Body of pancreas (tissue), 4 donors: ENCODE results near the gene IDH3G. TPM values are rescaled to one million over a fixed set of nuclear protein-coding genes. Genes with fewer than 3 reads are reported as not detected.
"Not testable (repeated sequence)": the region's sequence is repeated elsewhere in the genome, so short reads cannot be mapped to it uniquely, and the experiment has no call there.

ENCODE experiments used
- ATAC-seq: fragments of 150-250 bp; one replicate; pipeline ENCODE4 v1.9.1; 2016
- DNase-seq, 4 donors: peaks; one replicate each; pipeline ENCODE4 v3.0.0-alpha.2; 2019
- H3K27ac ChIP-seq, 4 donors: fragments of 200-600 bp; sonication (generic); 1 replicate in 3 of 4; 2 replicates in 1 of 4; pipeline versions ENCODE4 v1.5.1 to v1.6.1; 2016 to 2019; ENCODE audit warnings: mild to moderate bottlenecking in 1 of 4, mixed read lengths in 1 of 4, moderate library complexity in 1 of 4
- H3K27me3 ChIP-seq, 2 donors: fragments of 200-600 bp; sonication (generic); one replicate each; pipeline ENCODE4 v1.6.0; 2016; ENCODE audit warnings: mild to moderate bottlenecking in 1 of 2
- H3K36me3 ChIP-seq, 2 donors: fragments of 200-600 bp; sonication (generic); replicated peaks in 1 of 2; 2 replicates each; pipeline ENCODE4 v1.5.1; 2016; ENCODE audit warnings: low read depth in 2 of 2; ENCODE audit not compliant: insufficient read depth in 1 of 2
- H3K4me1 ChIP-seq: fragments of 200-600 bp; sonication (generic); one replicate; pipeline ENCODE4 v1.6.0; 2016
- H3K4me3 ChIP-seq, 2 donors: fragments of 200-600 bp; sonication (generic); 1 replicate in 1 of 2; 2 replicates in 1 of 2; pipeline ENCODE4 v1.5.1; 2016 to 2019
- H3K9me3 ChIP-seq, 3 donors: fragments of 200-600 bp; sonication (generic); 1 replicate in 2 of 3; 2 replicates in 1 of 3; pipeline ENCODE4 v1.5.1; 2016
- CTCF ChIP-seq, 7 experiments: fragments of 450-650 bp in 4 of 7; fragments of 200-600 bp in 3 of 7; sonication (generic) in 3 of 7; IDR thresholded peaks; one replicate each; pipeline ENCODE4 v1.5.1; 2016 to 2019; ENCODE audit warnings: antibody characterized with exemption in 7 of 7
- POLR2A ChIP-seq, 3 donors: fragments of 450-650 bp; IDR thresholded peaks; one replicate each; pipeline ENCODE4 v1.6.1; 2016; ENCODE audit warnings: antibody characterized with exemption in 3 of 3, mild to moderate bottlenecking in 2 of 3
- WGBS, 2 donors: methylation state at CpG; one replicate each; pipeline ENCODE4 v1.1.5; 2017; 5-methylcytosine and 5-hydroxymethylcytosine counted together
- intact Hi-C: fragments of 100-400 bp; cut with DNase I; formaldehyde crosslinking; loops from one replicate; pipeline ENCODE4 v1.15.1; 2023
- total RNA-seq, 2 donors: library from RNA; depleted of rRNA; stranded (reverse); fragments of >200 nt; gene quantifications; one replicate each; pipeline ENCODE4 v1.1.0, GENCODE V29; 2016

The IDH3G gene
- total RNA-seq, 2 donors from 2014 or later, result 25.2 to 27.7 TPM

GRCh38 chrX:153755136-153755535 is 39.0 kb downstream of the IDH3G start:
- Histone ChIP-seq H3K4me3 (no peak overlapping the region), H3K27ac (no peak overlapping the region), H3K36me3 (no peaks in the 10 kb centered on the region), H3K9me3 (no peaks in the 10 kb centered on the region), H3K4me1 (no peaks in the 10 kb centered on the region), H3K27me3 (no peaks in the 10 kb centered on the region)
- ATAC-seq (no peak), DNase-seq (no peak)
- intact Hi-C loops, result no loop called here
- TF ChIP-seq CTCF (IDR thresholded peaks at IDR 0.05) (no peak), POLR2A (IDR thresholded peaks at IDR 0.05) (no peak)
- 67 to 86% methylated on average over 1 of the region's 1 CpG for WGBS, 2 donors

GRCh38 chrX:153750127-153750774 is 43.9 kb downstream of the IDH3G start:
- Histone ChIP-seq H3K27me3 (no peaks in the 10 kb centered on the region), H3K27ac (no peak overlapping the region), H3K36me3 (no peaks in the 10 kb centered on the region), H3K4me1 (no peaks in the 10 kb centered on the region), H3K9me3 (no peaks in the 10 kb centered on the region), H3K4me3 (no peak overlapping the region)
- DNase-seq, result no peak
- TF ChIP-seq CTCF (IDR thresholded peaks at IDR 0.05) (no peak), POLR2A (IDR thresholded peaks at IDR 0.05) (no peak)
- ATAC-seq, result no peak
- 68 to 73% methylated on average over 5 to 12 of the region's 12 CpGs for WGBS, 2 donors
- intact Hi-C loops, result no loop called here

GRCh38 chrX:153749017-153749416 is 45.2 kb downstream of the IDH3G start:
- WGBS, 2 donors, result 82 to 89% methylated on average over 6 to 7 of the region's 7 CpGs
- intact Hi-C loops, H3K9me3 ChIP-seq, H3K27ac ChIP-seq, H3K4me1 ChIP-seq, H3K4me3 ChIP-seq, ATAC-seq, DNase-seq, H3K36me3 ChIP-seq, H3K27me3 ChIP-seq: not testable (repeated sequence)

- DNase-seq, H3K36me3 ChIP-seq, H3K4me1 ChIP-seq, H3K9me3 ChIP-seq, H3K27ac ChIP-seq, H3K27me3 ChIP-seq, intact Hi-C loops, H3K4me3 ChIP-seq, ATAC-seq: not testable (repeated sequence)
- WGBS, 2 donors, result 47 to 60% methylated on average over 5 to 6 of the region's 6 CpGs
Observed at GRCh38 chrX:153746991-153747390, 47.2 kb downstream of the IDH3G start.

GRCh38 chrX:153746359-153746758 is 47.8 kb downstream of the IDH3G start:
- Histone ChIP-seq H3K27ac (no peak overlapping the region), H3K4me1 (no peaks in the 10 kb centered on the region), H3K36me3 (no peaks in the 10 kb centered on the region), H3K4me3 (no peak overlapping the region), H3K9me3 (no peaks in the 10 kb centered on the region), H3K27me3 (no peaks in the 10 kb centered on the region)
- TF ChIP-seq POLR2A (IDR thresholded peaks at IDR 0.05) (no peak), CTCF (IDR thresholded peaks at IDR 0.05) (no peak)
- intact Hi-C loops, result no loop called here
- WGBS, 2 donors, result 72 to 88% methylated on average over 3 of the region's 3 CpGs
- no peak for DNase-seq
- ATAC-seq, result no peak

- ATAC-seq, H3K36me3 ChIP-seq, H3K4me3 ChIP-seq, DNase-seq, H3K4me1 ChIP-seq, intact Hi-C loops, H3K9me3 ChIP-seq, H3K27me3 ChIP-seq, H3K27ac ChIP-seq: not testable (repeated sequence)
- WGBS, 2 donors, result 21 to 47% methylated on average over 3 to 8 of the region's 12 CpGs
Observed at GRCh38 chrX:153745067-153745433, 49.1 kb downstream of the IDH3G start.
